HCT116 (cell line): Measurements from ENCODE around the gene PDE4D. TPM values are rescaled to one million over a fixed set of nuclear protein-coding genes. Genes with fewer than 3 reads are reported as not detected.

Experiments used
- ATAC-seq: fragments of 200-7000 bp; cut with Tn5 transposase; 2 replicates; pipeline ENCODE4 v1.9.1; 2020; ENCODE audit warnings: mild to moderate bottlenecking, moderate library complexity
- BruUV-seq: library from RNA; stranded (reverse); fragments of 400-500 nt; replicated peaks from 2 replicates; lab custom pipeline; 2021; lab: Mats Ljungman, UMichigan
- CTCF ChIA-PET: fragments of 300-600 bp; sonication (Branson Sonifier 250); formaldehyde crosslinking; loops from one replicate; lab custom pipeline; 2021; ENCODE audit warnings: antibody characterized with exemption; lab: Charles Lee
- POLR2A ChIA-PET: fragments of 300-600, 350-600 bp; sonication (Branson Sonifier 250); formaldehyde crosslinking; loops from one replicate; lab custom pipeline; 2021; ENCODE audit warnings: antibody characterized with exemption; lab: Charles Lee
- RAD21 ChIA-PET, 2 experiments: fragments of 300-600 bp; sonication (Branson Sonifier 250); formaldehyde crosslinking; loops; one replicate each; lab custom pipeline; 2023; ENCODE audit warnings: low total read pairs in 2 of 2; ENCODE audit not compliant: uncharacterized antibody in 2 of 2, unreplicated experiment in 2 of 2, low non-redundant PET in 1 of 2; lab: Charles Lee
- DNase-seq: peaks from one replicate; pipeline ENCODE4 v3.0.0-alpha.2; 2010; ENCODE audit warnings: low read depth, low spot score
- H2AFZ ChIP-seq: fragments of 200-600 bp; shearing (Covaris generic), sonication (generic); 2 replicates; pipeline ENCODE4 v1.6.1; 2017; ENCODE audit warnings: low read depth, mixed run types, mixed read lengths, antibody characterized with exemption, low read length; ENCODE audit not compliant: poor library complexity, severe bottlenecking
- H3K27ac ChIP-seq: 2 replicates; pipeline ENCODE4 v1.5.1; 2012; ENCODE audit warnings: low read depth, low read length
- H3K27me3 ChIP-seq: fragments of 200-600 bp; sonication (generic); 2 replicates; pipeline ENCODE4 v1.6.1; 2016; ENCODE audit warnings: mixed run types, low read length, mixed read lengths; ENCODE audit not compliant: insufficient read depth
- H3K36me3 ChIP-seq, 2 experiments: fragments of 200-500 bp in 1 of 2; fragments of 200-600 bp in 1 of 2; sonication (Bioruptor generic) in 1 of 2; sonication (generic) in 1 of 2; 2 replicates each; pipeline versions ENCODE4 v1.5.1 to v1.6.1; 2014 to 2016; ENCODE audit warnings: low read length in 2 of 2, inconsistent platforms in 1 of 2, mixed read lengths in 1 of 2, mixed run types in 1 of 2; ENCODE audit not compliant: insufficient read depth in 2 of 2, control insufficient read depth in 1 of 2
- H3K4me1 ChIP-seq, 2 experiments: fragments of 200-600 bp in 1 of 2; sonication (generic) in 1 of 2; 2 replicates each; pipeline versions ENCODE4 v1.5.1 to v1.6.1; 2012 to 2017; ENCODE audit warnings: low read length in 2 of 2, inconsistent platforms in 1 of 2, mild to moderate bottlenecking in 1 of 2, mixed read lengths in 1 of 2, mixed run types in 1 of 2, moderate library complexity in 1 of 2; ENCODE audit not compliant: insufficient read depth in 2 of 2, control insufficient read depth in 1 of 2
- H3K4me2 ChIP-seq: fragments of 200-600 bp; sonication (generic); 2 replicates; pipeline ENCODE4 v1.6.1; 2017; ENCODE audit warnings: mixed run types, low read length, mixed read lengths
- H3K4me3 ChIP-seq, 2 experiments: fragments of 200-600 bp in 1 of 2; sonication (generic) in 1 of 2; replicated peaks in 1 of 2; 2 replicates each; pipeline ENCODE4 v1.5.1; 2011 to 2016; ENCODE audit warnings: low read length in 2 of 2, control low read depth in 1 of 2, low read depth in 1 of 2, mild to moderate bottlenecking in 1 of 2, mixed read lengths in 1 of 2, mixed run types in 1 of 2
- H3K79me2 ChIP-seq: fragments of 200-600 bp; sonication (generic); 2 replicates; pipeline ENCODE4 v1.6.1; 2017; ENCODE audit warnings: mild to moderate bottlenecking, mixed run types, low read length, moderate library complexity, mixed read lengths; ENCODE audit not compliant: insufficient read depth
- H3K9ac ChIP-seq: fragments of 200-600 bp; sonication (generic); 2 replicates; pipeline ENCODE4 v1.6.1; 2016; ENCODE audit warnings: low read length, mixed read lengths
- H3K9me2 ChIP-seq: fragments of 200-600 bp; sonication (generic), shearing (Covaris generic); 2 replicates; pipeline ENCODE4 v1.6.1; 2017; ENCODE audit warnings: mixed run types, mild to moderate bottlenecking, moderate library complexity; ENCODE audit not compliant: insufficient read depth
- H3K9me3 ChIP-seq, 2 experiments: fragments of 200-500 bp in 1 of 2; fragments of 200-600 bp in 1 of 2; sonication (Bioruptor generic) in 1 of 2; sonication (generic) in 1 of 2; 2 replicates each; pipeline ENCODE4 v1.6.1; 2014 to 2017; ENCODE audit warnings: low read length in 2 of 2, mixed read lengths in 2 of 2, inconsistent platforms in 1 of 2, low read depth in 1 of 2, mild to moderate bottlenecking in 1 of 2, mixed run types in 1 of 2, moderate library complexity in 1 of 2; ENCODE audit not compliant: control insufficient read depth in 1 of 2, insufficient read depth in 1 of 2
- H4K20me1 ChIP-seq: fragments of 200-600 bp; sonication (generic), shearing (Covaris generic); 2 replicates; pipeline ENCODE4 v1.6.1; 2017; ENCODE audit warnings: mixed run types, mild to moderate bottlenecking, moderate library complexity; ENCODE audit not compliant: insufficient read depth
- EZH2 ChIP-seq: fragments of 200-600 bp; sonication (generic); IDR thresholded peaks from 2 replicates; pipeline ENCODE4 v1.6.1; 2017; ENCODE audit warnings: antibody characterized with exemption, mixed run types
- FOSL1 ChIP-seq: IDR thresholded peaks from 2 replicates; pipeline ENCODE4 v1.6.1; 2012; ENCODE audit warnings: low read depth
- JUND ChIP-seq: IDR thresholded peaks from 2 replicates; pipeline ENCODE4 v1.6.1; 2012
- POLR2A ChIP-seq: IDR thresholded peaks from 2 replicates; pipeline ENCODE4 v1.7.0; 2011; ENCODE audit warnings: borderline replicate concordance; ENCODE audit not compliant: insufficient read depth, insufficient read length; ENCODE audit errors: extremely low read depth
- POLR2AphosphoS5 ChIP-seq: IDR thresholded peaks from 2 replicates; pipeline ENCODE4 v1.6.1; 2011; ENCODE audit warnings: mild to moderate bottlenecking, low read depth, low read length, moderate library complexity
- SIN3A ChIP-seq: IDR thresholded peaks from 2 replicates; pipeline ENCODE4 v1.6.1; 2012; ENCODE audit warnings: low read depth
- SP1 ChIP-seq: IDR thresholded peaks from 2 replicates; pipeline ENCODE4 v1.6.1; 2012; ENCODE audit warnings: low read depth
- ZFX ChIP-seq: fragments of 450-650 bp; IDR thresholded peaks from 2 replicates; pipeline ENCODE4 v1.6.1; 2017
- ZNF274 ChIP-seq: fragments of 200-500 bp; sonication (Bioruptor generic); IDR thresholded peaks from 2 replicates; pipeline ENCODE4 v1.6.1; 2014; ENCODE audit warnings: mild to moderate bottlenecking, low read depth, low read length, inconsistent platforms
- intact Hi-C: fragments of 100-400 bp; cut with micrococcal nuclease; formaldehyde crosslinking; loops from 2 replicates; pipeline ENCODE4 v1.10.0; 2022
- total RNA-seq: library from RNA; stranded (reverse); gene quantifications from one replicate; pipeline ENCODE4 v1.2.1, GENCODE V29; 2021; ENCODE audit not compliant: unreplicated experiment
- TF ChIP-seq, protein P1 (sequence below): IDR thresholded peaks from 2 replicates; pipeline ENCODE4 v1.6.1; 2012
- TF ChIP-seq, protein P2 (sequence below), 3 experiments: fragments of 200-600 bp in 1 of 3; sonication (generic) in 1 of 3; IDR thresholded peaks in 2 of 3; conservative IDR thresholded peaks in 1 of 3; 2 replicates each; pipeline ENCODE4 v1.5.1; 2012 to 2017; ENCODE audit warnings: low read depth in 2 of 3, low read length in 2 of 3, antibody characterized with exemption in 1 of 3, borderline replicate concordance in 1 of 3, control low read depth in 1 of 3, mild to moderate bottlenecking in 1 of 3, mixed read lengths in 1 of 3, mixed run types in 1 of 3, moderate library complexity in 1 of 3; ENCODE audit not compliant: insufficient read depth in 1 of 3
- TF ChIP-seq, protein P3 (sequence below): IDR thresholded peaks from 2 replicates; pipeline ENCODE4 v1.6.1; 2012

PDE4D gene
- total RNA-seq, 1 experiment from 2014 or later, result 1.1 TPM

DNA sequence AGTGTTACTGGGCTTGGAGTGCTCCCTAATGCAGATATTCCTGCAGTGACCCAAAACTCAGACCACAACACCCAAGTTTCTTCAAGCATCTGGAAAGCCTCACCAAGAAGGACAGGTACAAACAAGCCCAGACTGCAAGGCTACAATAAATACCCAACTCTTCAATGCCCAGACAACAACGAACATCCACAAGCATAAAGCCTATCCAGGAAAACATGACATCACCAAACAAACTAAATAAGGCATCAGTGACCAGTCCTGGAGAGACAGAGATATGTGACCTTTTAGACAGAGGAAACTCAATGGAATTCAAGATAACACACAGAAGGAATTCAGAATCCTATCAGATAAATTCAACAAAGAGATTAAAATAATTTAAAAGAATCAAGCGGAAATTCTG lies 605.6 kb downstream of the PDE4D start:
- BruUV-seq, result no TSS peak
- ChIA-PET RAD21 (no interaction called here), POLR2A (no interaction called here), CTCF (no interaction called here)
- Histone ChIP-seq H2AFZ (no peak overlapping the region), H3K36me3 (no peaks in the 10 kb centered on the region), H3K4me1 (no peaks in the 10 kb centered on the region), H3K9me2 (no peaks in the 10 kb centered on the region), H3K4me3 (no peak overlapping the region), H3K4me2 (no peak overlapping the region), H3K27ac (no peak overlapping the region), H3K9me3 (no peaks in the 10 kb centered on the region), H3K79me2 (no peaks in the 10 kb centered on the region), H4K20me1 (no peaks in the 10 kb centered on the region), H3K9ac (no peak overlapping the region), H3K27me3 (peaks cover 5% of the 10 kb centered on the region)
- no peak for TF ChIP-seq EZH2
- no peak for TF ChIP-seq ZNF274
- no peak for TF ChIP-seq POLR2A
- TF ChIP-seq JUND, result no peak
- TF ChIP-seq, protein P1, sequence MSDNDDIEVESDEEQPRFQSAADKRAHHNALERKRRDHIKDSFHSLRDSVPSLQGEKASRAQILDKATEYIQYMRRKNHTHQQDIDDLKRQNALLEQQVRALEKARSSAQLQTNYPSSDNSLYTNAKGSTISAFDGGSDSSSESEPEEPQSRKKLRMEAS, result no peak
- TF ChIP-seq, protein P2, sequence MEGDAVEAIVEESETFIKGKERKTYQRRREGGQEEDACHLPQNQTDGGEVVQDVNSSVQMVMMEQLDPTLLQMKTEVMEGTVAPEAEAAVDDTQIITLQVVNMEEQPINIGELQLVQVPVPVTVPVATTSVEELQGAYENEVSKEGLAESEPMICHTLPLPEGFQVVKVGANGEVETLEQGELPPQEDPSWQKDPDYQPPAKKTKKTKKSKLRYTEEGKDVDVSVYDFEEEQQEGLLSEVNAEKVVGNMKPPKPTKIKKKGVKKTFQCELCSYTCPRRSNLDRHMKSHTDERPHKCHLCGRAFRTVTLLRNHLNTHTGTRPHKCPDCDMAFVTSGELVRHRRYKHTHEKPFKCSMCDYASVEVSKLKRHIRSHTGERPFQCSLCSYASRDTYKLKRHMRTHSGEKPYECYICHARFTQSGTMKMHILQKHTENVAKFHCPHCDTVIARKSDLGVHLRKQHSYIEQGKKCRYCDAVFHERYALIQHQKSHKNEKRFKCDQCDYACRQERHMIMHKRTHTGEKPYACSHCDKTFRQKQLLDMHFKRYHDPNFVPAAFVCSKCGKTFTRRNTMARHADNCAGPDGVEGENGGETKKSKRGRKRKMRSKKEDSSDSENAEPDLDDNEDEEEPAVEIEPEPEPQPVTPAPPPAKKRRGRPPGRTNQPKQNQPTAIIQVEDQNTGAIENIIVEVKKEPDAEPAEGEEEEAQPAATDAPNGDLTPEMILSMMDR (IDR thresholded peaks at IDR 0.05 in 2 of 3, conservative IDR thresholded peaks at IDR 0.05 in 1 of 3; ENCODE audit: borderline replicate concordance in 1 of 3, insufficient read depth in 1 of 3, low read depth in 2 of 3, low read length in 2 of 3), result no peak
- no peak for TF ChIP-seq SIN3A
- TF ChIP-seq, protein P3, sequence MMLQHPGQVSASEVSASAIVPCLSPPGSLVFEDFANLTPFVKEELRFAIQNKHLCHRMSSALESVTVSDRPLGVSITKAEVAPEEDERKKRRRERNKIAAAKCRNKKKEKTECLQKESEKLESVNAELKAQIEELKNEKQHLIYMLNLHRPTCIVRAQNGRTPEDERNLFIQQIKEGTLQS, result no peak
- TF ChIP-seq ZFX, result no peak
- no peak for TF ChIP-seq POLR2AphosphoS5
- TF ChIP-seq FOSL1, result no peak
- TF ChIP-seq SP1, result no peak
- ATAC-seq (no peak), DNase-seq (no peak)
- intact Hi-C loops, result no loop called here
